WTC11 (cell line): ENCODE measurements around the gene WNT16. TPM values are rescaled to one million over a fixed set of nuclear protein-coding genes. Genes with fewer than 3 reads are reported as not detected.

Experiments
- ATAC-seq: fragments of 200-7000 bp; cut with Tn5 transposase; 2 replicates; pipeline ENCODE4 v1.10.0; 2021; ENCODE audit warnings: mild to moderate bottlenecking, moderate library complexity
- CTCF ChIA-PET: fragments of 300-600 bp; sonication (Branson Sonifier 250); formaldehyde crosslinking; loops from one replicate; lab custom pipeline; 2021; ENCODE audit warnings: antibody characterized with exemption; lab: Charles Lee
- POLR2A ChIA-PET: fragments of 350-600 bp; sonication (Branson Sonifier 250); formaldehyde crosslinking; loops from one replicate; lab custom pipeline; 2021; ENCODE audit warnings: antibody characterized with exemption; lab: Charles Lee
- DNase-seq: peaks from one replicate; pipeline ENCODE4 v3.0.0; 2021; ENCODE audit warnings: low spot score
- H3K27ac Mint-ChIP-seq: 2 replicates; pipeline ENCODE4 v1.8.0; 2021; ENCODE audit warnings: mixed read lengths
- H3K27me3 Mint-ChIP-seq: 2 replicates; pipeline ENCODE4 v1.8.0; 2021; ENCODE audit warnings: low read depth, mild to moderate bottlenecking, moderate library complexity, mixed read lengths
- H3K36me3 Mint-ChIP-seq: 2 replicates; pipeline ENCODE4 v1.8.0; 2021; ENCODE audit warnings: mixed read lengths
- H3K4me1 Mint-ChIP-seq: 2 replicates; pipeline ENCODE4 v1.8.0; 2022; ENCODE audit warnings: mixed read lengths
- H3K4me3 Mint-ChIP-seq: 2 replicates; pipeline ENCODE4 v1.8.0; 2021; ENCODE audit warnings: mild to moderate bottlenecking, moderate library complexity, mixed read lengths
- H3K9me3 Mint-ChIP-seq: 2 replicates; pipeline ENCODE4 v1.8.0; 2021; ENCODE audit warnings: mixed read lengths
- AFF4 ChIP-seq: sonication (generic); formaldehyde crosslinking; IDR thresholded peaks from 2 replicates; pipeline ENCODE4 v1.8.1; 2023; ENCODE audit warnings: mild to moderate bottlenecking, missing genetic modification reagents, borderline replicate concordance
- CTCF ChIP-seq: fragments of 200-600 bp; IDR thresholded peaks from 2 replicates; pipeline ENCODE4 v1.8.0; 2022; ENCODE audit warnings: antibody characterized with exemption
- EMX1 ChIP-seq: fragments of 250-450 bp; sonication (Bioruptor Pico); IDR thresholded peaks from 2 replicates; pipeline ENCODE4 v1.8.0; 2021; ENCODE audit warnings: mild to moderate bottlenecking
- NFATC4 ChIP-seq: fragments of 250-450 bp; sonication (Bioruptor Pico); IDR thresholded peaks from 2 replicates; pipeline ENCODE4 v1.9.0; 2021; ENCODE audit warnings: mild to moderate bottlenecking
- NFE2L1 ChIP-seq: sonication (generic); formaldehyde crosslinking; IDR thresholded peaks from 2 replicates; pipeline ENCODE4 v1.8.1; 2023; ENCODE audit warnings: missing genetic modification reagents
- PRDM15 ChIP-seq: sonication (generic); formaldehyde crosslinking; IDR thresholded peaks from 2 replicates; pipeline ENCODE4 v1.8.0; 2022; ENCODE audit warnings: missing genetic modification reagents
- SMAD4 ChIP-seq: sonication (generic); formaldehyde crosslinking; IDR thresholded peaks from 2 replicates; pipeline ENCODE4 v1.8.0; 2022; ENCODE audit warnings: mild to moderate bottlenecking, missing genetic modification reagents
- ZNF396 ChIP-seq: fragments of 250-450 bp; sonication (Bioruptor Pico); IDR thresholded peaks from 2 replicates; pipeline ENCODE4 v1.8.0; 2021; ENCODE audit warnings: mild to moderate bottlenecking, moderate library complexity, borderline replicate concordance
- ZNF416 ChIP-seq: fragments of 250-450 bp; sonication (Bioruptor Pico); IDR thresholded peaks from 2 replicates; pipeline ENCODE4 v1.9.0; 2021; ENCODE audit warnings: mild to moderate bottlenecking, inconsistent platforms
- total RNA-seq: library from RNA; stranded (reverse); gene quantifications from 3 replicates; pipeline ENCODE4 v1.2.3, GENCODE V29; 2021
- TF ChIP-seq, protein P1 (sequence below): sonication (generic); formaldehyde crosslinking; IDR thresholded peaks from 2 replicates; pipeline ENCODE4 v1.8.0; 2023; ENCODE audit warnings: mild to moderate bottlenecking, missing genetic modification reagents
- TF ChIP-seq, protein P2 (sequence below): fragments of 250-450 bp; sonication (Bioruptor Pico); IDR thresholded peaks from 2 replicates; pipeline ENCODE4 v1.9.0; 2021; ENCODE audit warnings: mild to moderate bottlenecking
- TF ChIP-seq, protein P3 (sequence below): fragments of 250-450 bp; sonication (Bioruptor Pico); IDR thresholded peaks from 2 replicates; pipeline ENCODE4 v2.1.2; 2022; ENCODE audit warnings: mild to moderate bottlenecking, moderate library complexity

Gene WNT16
- total RNA-seq, 1 experiment from 2014 or later = 0.33 TPM

DNA sequence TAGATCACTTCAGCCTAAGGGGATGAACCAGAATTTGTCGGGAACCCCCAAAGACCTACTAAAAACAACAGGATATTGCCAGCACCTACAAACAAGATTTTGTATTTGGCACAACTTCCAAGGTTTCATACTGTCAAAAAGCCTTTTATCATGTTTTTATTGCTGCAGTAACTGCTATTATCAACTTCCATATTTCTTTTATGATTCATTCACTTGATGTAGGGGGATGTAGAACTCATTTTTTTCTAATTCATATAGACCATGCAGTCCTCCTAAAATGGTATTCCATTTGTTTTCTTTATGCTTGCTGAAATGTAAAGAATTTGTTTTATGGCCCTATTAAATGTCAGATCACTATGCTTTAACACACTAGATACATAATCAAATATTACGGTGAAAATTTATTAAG, 30.0 kb upstream of the WNT16 start (continued):
- TF ChIP-seq AFF4 (CRISPR knock-in tag) (no peak), PRDM15 (CRISPR knock-in tag) (no peak), SMAD4 (CRISPR knock-in tag) (no peak), NFE2L1 (CRISPR knock-in tag) (no peak)
- TF ChIP-seq, protein P1, sequence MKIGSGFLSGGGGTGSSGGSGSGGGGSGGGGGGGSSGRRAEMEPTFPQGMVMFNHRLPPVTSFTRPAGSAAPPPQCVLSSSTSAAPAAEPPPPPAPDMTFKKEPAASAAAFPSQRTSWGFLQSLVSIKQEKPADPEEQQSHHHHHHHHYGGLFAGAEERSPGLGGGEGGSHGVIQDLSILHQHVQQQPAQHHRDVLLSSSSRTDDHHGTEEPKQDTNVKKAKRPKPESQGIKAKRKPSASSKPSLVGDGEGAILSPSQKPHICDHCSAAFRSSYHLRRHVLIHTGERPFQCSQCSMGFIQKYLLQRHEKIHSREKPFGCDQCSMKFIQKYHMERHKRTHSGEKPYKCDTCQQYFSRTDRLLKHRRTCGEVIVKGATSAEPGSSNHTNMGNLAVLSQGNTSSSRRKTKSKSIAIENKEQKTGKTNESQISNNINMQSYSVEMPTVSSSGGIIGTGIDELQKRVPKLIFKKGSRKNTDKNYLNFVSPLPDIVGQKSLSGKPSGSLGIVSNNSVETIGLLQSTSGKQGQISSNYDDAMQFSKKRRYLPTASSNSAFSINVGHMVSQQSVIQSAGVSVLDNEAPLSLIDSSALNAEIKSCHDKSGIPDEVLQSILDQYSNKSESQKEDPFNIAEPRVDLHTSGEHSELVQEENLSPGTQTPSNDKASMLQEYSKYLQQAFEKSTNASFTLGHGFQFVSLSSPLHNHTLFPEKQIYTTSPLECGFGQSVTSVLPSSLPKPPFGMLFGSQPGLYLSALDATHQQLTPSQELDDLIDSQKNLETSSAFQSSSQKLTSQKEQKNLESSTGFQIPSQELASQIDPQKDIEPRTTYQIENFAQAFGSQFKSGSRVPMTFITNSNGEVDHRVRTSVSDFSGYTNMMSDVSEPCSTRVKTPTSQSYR (CRISPR knock-in tag) = no peak

GRCh38 chr7:121300685-121301420, 27.9 kb upstream of the WNT16 start:
- DNase-seq (no peak), ATAC-seq (no peak)
- no peak overlapping the region for H3K4me3 Mint-ChIP-seq
- H3K9me3 Mint-ChIP-seq = no peaks in the 10 kb centered on the region
- ChIA-PET POLR2A (no interaction called here), CTCF (interaction anchor here (1.0 to 1.2 kb wide), 2 partner anchors 29 to 95 kb away, joined by 3 to 4 read pairs; partner anchors contain the start of gene FAM3C)
- H3K27me3 Mint-ChIP-seq = no peaks in the 10 kb centered on the region
- no peak overlapping the region for H3K27ac Mint-ChIP-seq
- H3K36me3 Mint-ChIP-seq = no peaks in the 10 kb centered on the region
- TF ChIP-seq EMX1 = no peak
- TF ChIP-seq, all 79 proteins: peak for 0
- peaks cover 17% of the 10 kb centered on the region for H3K4me1 Mint-ChIP-seq

DNA sequence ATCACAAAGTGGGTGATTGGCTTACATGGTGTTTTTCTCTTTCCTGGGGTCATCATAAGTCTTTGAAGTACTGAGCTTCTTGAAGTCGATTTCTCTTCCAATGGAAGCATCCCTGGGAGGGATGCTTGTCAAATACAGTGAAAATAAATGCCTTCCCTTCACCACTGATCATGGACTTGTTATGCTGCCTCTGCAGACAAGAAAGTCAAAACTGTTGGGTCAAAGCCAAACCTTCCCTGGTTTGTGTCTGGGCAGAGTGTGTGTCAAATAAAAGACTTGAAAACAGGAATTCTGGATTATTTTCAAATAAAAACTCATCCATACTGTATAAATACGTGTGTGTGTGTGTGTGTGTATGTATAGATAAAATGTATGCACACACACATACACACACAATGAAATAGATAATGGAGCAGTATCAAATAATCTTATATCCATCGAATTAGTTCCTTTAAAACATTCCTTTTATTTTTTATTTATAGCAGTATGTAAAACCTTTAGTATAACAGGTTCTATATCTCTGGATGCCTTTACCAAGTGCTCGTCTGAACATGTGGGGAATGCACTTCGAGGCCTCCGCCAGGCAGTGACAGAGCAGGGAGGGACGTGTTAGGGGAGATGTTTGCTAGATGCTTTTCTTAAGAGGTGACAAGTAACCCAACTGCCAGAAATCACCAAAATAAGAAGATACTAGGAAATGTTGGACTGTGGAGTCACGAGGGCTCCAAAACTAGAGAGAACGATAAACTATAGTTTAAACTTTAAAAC, 27.2 kb upstream of the WNT16 start:
- Mint-ChIP-seq H3K4me3 (no peak overlapping the region), H3K27ac (no peak overlapping the region), H3K27me3 (no peaks in the 10 kb centered on the region), H3K9me3 (no peaks in the 10 kb centered on the region), H3K36me3 (no peaks in the 10 kb centered on the region), H3K4me1 (peaks cover 17% of the 10 kb centered on the region)
- no peak for ATAC-seq
- ChIA-PET POLR2A (no interaction called here), CTCF (no interaction called here)
- no peak for DNase-seq
- TF ChIP-seq AFF4 (CRISPR knock-in tag) = no peak
- TF ChIP-seq ZNF416 = no peak
- TF ChIP-seq, protein P2, sequence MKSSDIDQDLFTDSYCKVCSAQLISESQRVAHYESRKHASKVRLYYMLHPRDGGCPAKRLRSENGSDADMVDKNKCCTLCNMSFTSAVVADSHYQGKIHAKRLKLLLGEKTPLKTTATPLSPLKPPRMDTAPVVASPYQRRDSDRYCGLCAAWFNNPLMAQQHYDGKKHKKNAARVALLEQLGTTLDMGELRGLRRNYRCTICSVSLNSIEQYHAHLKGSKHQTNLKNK (CRISPR knock-in tag) = no peak
- TF ChIP-seq, protein P3, sequence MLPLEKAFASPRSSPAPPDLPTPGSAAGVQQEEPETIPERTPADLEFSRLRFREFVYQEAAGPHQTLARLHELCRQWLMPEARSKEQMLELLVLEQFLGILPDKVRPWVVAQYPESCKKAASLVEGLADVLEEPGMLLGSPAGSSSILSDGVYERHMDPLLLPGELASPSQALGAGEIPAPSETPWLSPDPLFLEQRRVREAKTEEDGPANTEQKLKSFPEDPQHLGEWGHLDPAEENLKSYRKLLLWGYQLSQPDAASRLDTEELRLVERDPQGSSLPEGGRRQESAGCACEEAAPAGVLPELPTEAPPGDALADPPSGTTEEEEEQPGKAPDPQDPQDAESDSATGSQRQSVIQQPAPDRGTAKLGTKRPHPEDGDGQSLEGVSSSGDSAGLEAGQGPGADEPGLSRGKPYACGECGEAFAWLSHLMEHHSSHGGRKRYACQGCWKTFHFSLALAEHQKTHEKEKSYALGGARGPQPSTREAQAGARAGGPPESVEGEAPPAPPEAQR (CRISPR knock-in tag) = no peak
- TF ChIP-seq NFATC4 (CRISPR knock-in tag) = no peak
- no peak for TF ChIP-seq CTCF
- TF ChIP-seq ZNF396 (CRISPR knock-in tag) = no peak
